Measurements from ENCODE around the gene FRMD4A. TPM values are rescaled to one million over a fixed set of nuclear protein-coding genes. Genes with fewer than 3 reads are reported as not detected.

Gene FRMD4A
- total RNA-seq, 1 donor from 2014 or later, result 20.2 TPM

- peaks cover 38% of the 10 kb centered on the region for H3K36me3 Mint-ChIP-seq
- H3K4me1 ChIP-seq, result peaks cover 17% of the 10 kb centered on the region
- H4K20me1 ChIP-seq (ENCODE audit: low read depth), result peaks cover 14% of the 10 kb centered on the region
- DNase-seq (ENCODE audit: low spot score), result no peak
- peaks cover 9% of the 10 kb centered on the region for H3F3A ChIP-seq (ENCODE audit: low read depth)
- no peak overlapping the region for H3K4me2 ChIP-seq
- no peak overlapping the region for H3K27ac ChIP-seq
- H3K9me3 ChIP-seq (ENCODE audit: low read depth), result no peaks in the 10 kb centered on the region
- H3K4me3 Mint-ChIP-seq, result no peak overlapping the region
- no peak overlapping the region for H3K27ac Mint-ChIP-seq
- peaks cover 6% of the 10 kb centered on the region for H3K79me2 ChIP-seq (ENCODE audit: low read depth)
- H3K9me3 Mint-ChIP-seq, result peaks cover 24% of the 10 kb centered on the region
- H3K9ac ChIP-seq, result no peak overlapping the region
- H2AFZ ChIP-seq (replicated peaks), result no peak overlapping the region
- no peaks in the 10 kb centered on the region for H3K36me3 ChIP-seq
- H3K27me3 ChIP-seq, result no peaks in the 10 kb centered on the region
- H3K27me3 Mint-ChIP-seq (ENCODE audit: insufficient read depth, low read depth), result peaks cover 2% of the 10 kb centered on the region
- peaks cover 14% of the 10 kb centered on the region for H3K4me1 Mint-ChIP-seq
- TF ChIP-seq EZH2 (IDR thresholded peaks at IDR 0.05) (no peak), EZH2phosphoT487 (IDR thresholded peaks at IDR 0.05) (no peak)
- TF ChIP-seq, protein P1, sequence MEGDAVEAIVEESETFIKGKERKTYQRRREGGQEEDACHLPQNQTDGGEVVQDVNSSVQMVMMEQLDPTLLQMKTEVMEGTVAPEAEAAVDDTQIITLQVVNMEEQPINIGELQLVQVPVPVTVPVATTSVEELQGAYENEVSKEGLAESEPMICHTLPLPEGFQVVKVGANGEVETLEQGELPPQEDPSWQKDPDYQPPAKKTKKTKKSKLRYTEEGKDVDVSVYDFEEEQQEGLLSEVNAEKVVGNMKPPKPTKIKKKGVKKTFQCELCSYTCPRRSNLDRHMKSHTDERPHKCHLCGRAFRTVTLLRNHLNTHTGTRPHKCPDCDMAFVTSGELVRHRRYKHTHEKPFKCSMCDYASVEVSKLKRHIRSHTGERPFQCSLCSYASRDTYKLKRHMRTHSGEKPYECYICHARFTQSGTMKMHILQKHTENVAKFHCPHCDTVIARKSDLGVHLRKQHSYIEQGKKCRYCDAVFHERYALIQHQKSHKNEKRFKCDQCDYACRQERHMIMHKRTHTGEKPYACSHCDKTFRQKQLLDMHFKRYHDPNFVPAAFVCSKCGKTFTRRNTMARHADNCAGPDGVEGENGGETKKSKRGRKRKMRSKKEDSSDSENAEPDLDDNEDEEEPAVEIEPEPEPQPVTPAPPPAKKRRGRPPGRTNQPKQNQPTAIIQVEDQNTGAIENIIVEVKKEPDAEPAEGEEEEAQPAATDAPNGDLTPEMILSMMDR (IDR thresholded peaks at IDR 0.05), result no peak
- no peak overlapping the region for H3K4me3 ChIP-seq
Measured at GRCh38 chr10:13813550-13813949, 517.2 kb downstream of the FRMD4A start.

DNA sequence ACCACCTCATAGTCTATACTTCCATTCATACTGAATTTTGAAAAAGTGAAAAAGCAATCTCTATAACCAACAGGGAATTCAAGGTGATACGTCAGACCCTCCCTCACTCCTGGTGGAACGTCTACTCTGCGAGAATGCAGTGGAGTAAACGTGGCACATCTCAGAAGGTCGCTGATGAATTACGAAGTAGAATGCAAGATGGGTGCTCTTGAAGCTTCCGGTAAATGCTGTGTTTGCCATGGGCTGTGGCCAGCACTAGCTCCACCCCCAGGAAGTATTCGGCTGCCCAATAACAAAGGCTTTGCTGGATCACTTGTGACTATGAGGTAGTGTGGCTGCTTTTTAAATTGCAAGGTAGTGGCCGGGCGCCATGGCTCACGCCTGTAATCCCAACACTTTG lies 517.9 kb downstream of the FRMD4A start:
- Histone ChIP-seq H3K4me2 (no peak overlapping the region), H3K79me2 (ENCODE audit: low read depth) (peaks cover 6% of the 10 kb centered on the region)
- no peak overlapping the region for H3K27ac Mint-ChIP-seq

DNA sequence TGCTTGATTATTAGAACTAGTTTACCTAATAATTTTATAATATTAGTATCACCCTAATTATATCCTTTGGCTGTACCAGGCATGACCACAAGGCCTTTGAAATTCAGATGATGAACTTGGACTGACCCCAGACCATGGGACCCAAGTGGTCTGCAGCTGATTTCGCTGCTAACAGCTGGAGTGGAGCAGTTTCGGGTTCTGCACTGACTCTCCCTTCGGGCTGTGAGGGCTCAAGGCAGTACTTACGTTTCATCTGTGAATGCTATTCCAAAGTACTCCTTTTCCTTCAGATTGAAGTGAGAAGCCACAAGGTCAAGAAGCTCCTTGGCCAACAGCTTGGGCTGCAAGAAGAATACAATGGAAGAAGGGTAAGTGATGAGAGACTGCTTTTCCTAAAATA lies 520.2 kb downstream of the FRMD4A start:
- Histone ChIP-seq H3F3A (ENCODE audit: low read depth) (peaks cover 9% of the 10 kb centered on the region), H3K4me1 (peaks cover 17% of the 10 kb centered on the region), H3K4me2 (no peak overlapping the region), H3K4me3 (no peak overlapping the region), H3K27ac (no peak overlapping the region), H3K9me3 (ENCODE audit: low read depth) (no peaks in the 10 kb centered on the region), H4K20me1 (ENCODE audit: low read depth) (peaks cover 15% of the 10 kb centered on the region), H2AFZ (replicated peaks) (no peak overlapping the region), H3K36me3 (no peaks in the 10 kb centered on the region), H3K27me3 (no peaks in the 10 kb centered on the region), H3K79me2 (ENCODE audit: low read depth) (no peaks in the 10 kb centered on the region), H3K9ac (no peak overlapping the region)
- no peak overlapping the region for H3K4me3 Mint-ChIP-seq
- DNase-seq (ENCODE audit: low spot score), result no peak
- H3K9me3 Mint-ChIP-seq, result peaks cover 2% of the 10 kb centered on the region
- H3K36me3 Mint-ChIP-seq, result peaks cover 18% of the 10 kb centered on the region
- H3K27me3 Mint-ChIP-seq (ENCODE audit: insufficient read depth, low read depth), result no peaks in the 10 kb centered on the region
- TF ChIP-seq, protein P1 (IDR thresholded peaks at IDR 0.05), result no peak
- H3K27ac Mint-ChIP-seq, result no peak overlapping the region
- peaks cover 14% of the 10 kb centered on the region for H3K4me1 Mint-ChIP-seq

More for the DNA sequence above, 517.9 kb downstream of the FRMD4A start:
- H2AFZ ChIP-seq (replicated peaks), result no peak overlapping the region
- Mint-ChIP-seq H3K4me1 (peaks cover 14% of the 10 kb centered on the region), H3K27me3 (ENCODE audit: insufficient read depth, low read depth) (peaks cover 2% of the 10 kb centered on the region), H3K4me3 (no peak overlapping the region), H3K9me3 (peaks cover 21% of the 10 kb centered on the region), H3K36me3 (peaks cover 34% of the 10 kb centered on the region)
- DNase-seq (ENCODE audit: low spot score), result no peak
- no peak overlapping the region for H3K27ac ChIP-seq
- peaks cover 17% of the 10 kb centered on the region for H3K4me1 ChIP-seq
- no peaks in the 10 kb centered on the region for H3K36me3 ChIP-seq
- no peaks in the 10 kb centered on the region for H3K27me3 ChIP-seq
- H4K20me1 ChIP-seq (ENCODE audit: low read depth), result peaks cover 15% of the 10 kb centered on the region
- no peak overlapping the region for H3K9ac ChIP-seq
- TF ChIP-seq, protein P1 (IDR thresholded peaks at IDR 0.05), result no peak
- TF ChIP-seq EZH2phosphoT487 (IDR thresholded peaks at IDR 0.05), result no peak
- TF ChIP-seq EZH2 (IDR thresholded peaks at IDR 0.05), result no peak
- H3F3A ChIP-seq (ENCODE audit: low read depth), result peaks cover 9% of the 10 kb centered on the region
- no peak overlapping the region for H3K4me3 ChIP-seq
- H3K9me3 ChIP-seq (ENCODE audit: low read depth), result no peaks in the 10 kb centered on the region

Measured in neural progenitor cell (in vitro differentiated cells).